GM19351 (cell line): ENCODE data around the gene NFIA.

Experiments
- ATAC-seq: cut with Tn5 transposase; IDR thresholded peaks from one replicate; pipeline ENCODE4 v1.9.1; 2021; ENCODE audit warnings: mild to moderate bottlenecking, moderate library complexity; ENCODE audit not compliant: unreplicated experiment

NFIA gene

GRCh38 chr1:61501971-61502916 lies 419.9 kb downstream of the NFIA start:
- no peak for ATAC-seq

- ATAC-seq: no peak
Observed at GRCh38 chr1:61504305-61504704, 421.9 kb downstream of the NFIA start.

GRCh38 chr1:61504852-61505390 lies 422.6 kb downstream of the NFIA start:
- no peak for ATAC-seq

GRCh38 chr1:61506236-61506635 lies 423.9 kb downstream of the NFIA start:
- no peak for ATAC-seq

- ATAC-seq: no peak
Observed at GRCh38 chr1:61506944-61507500, 424.7 kb downstream of the NFIA start.
